K562 (cell line): ENCODE results near the gene NTRK1. TPM values are rescaled to one million over a fixed set of nuclear protein-coding genes. Genes with fewer than 3 reads are reported as not detected.
A peak's percentile ranks its signal among the peaks of the same experiment; 100 is the strongest.

Experiments used
- ATF2 ChIP-seq: sonication (generic); formaldehyde crosslinking; IDR thresholded peaks from 2 replicates; pipeline ENCODE4 v1.8.1; 2022; ENCODE audit warnings: missing genetic modification reagents
- CBFB ChIP-seq: sonication (generic); formaldehyde crosslinking; IDR thresholded peaks from 2 replicates; pipeline ENCODE4 v1.4.0; 2020; ENCODE audit warnings: mild to moderate bottlenecking, missing genetic modification reagents
- CBX3 ChIP-seq, 2 experiments: IDR thresholded peaks; 1 replicate in 1 of 2; 2 replicates in 1 of 2; pipeline ENCODE4 v1.6.1; 2012; ENCODE audit warnings: inconsistent platforms in 2 of 2, low read length in 2 of 2, borderline replicate concordance in 1 of 2, control low read depth in 1 of 2
- MAX ChIP-seq: sonication (generic); formaldehyde crosslinking; IDR thresholded peaks from 2 replicates; pipeline ENCODE4 v1.9.0; 2022; ENCODE audit warnings: mild to moderate bottlenecking, missing genetic modification reagents
- MNT ChIP-seq, 2 experiments: fragments of 450-650 bp; conservative IDR thresholded peaks; 2 replicates each; pipeline ENCODE4 v1.6.1; 2017; ENCODE audit warnings: mild to moderate bottlenecking in 2 of 2, moderate library complexity in 2 of 2
- PBX2 ChIP-seq, 2 experiments: IDR thresholded peaks in 1 of 2; conservative IDR thresholded peaks in 1 of 2; 2 replicates each; pipeline ENCODE4 v1.6.1; 2016; ENCODE audit warnings: low read depth in 2 of 2, mild to moderate bottlenecking in 1 of 2, missing compliant biosample characterization in 1 of 2, missing genetic modification characterization in 1 of 2, moderate library complexity in 1 of 2
- SETDB1 ChIP-seq: IDR thresholded peaks from one replicate; pipeline ENCODE4 v1.6.1; 2012; ENCODE audit warnings: low read length, control low read depth, inconsistent platforms
- TCFL5 ChIP-seq: fragments of 250-450 bp; sonication (Bioruptor Pico); conservative IDR thresholded peaks from 2 replicates; pipeline ENCODE4 v1.6.1; 2021; ENCODE audit warnings: mild to moderate bottlenecking, moderate library complexity, matching md5 sums
- ZNF407 ChIP-seq: fragments of 450-650 bp; IDR thresholded peaks from 2 replicates; pipeline ENCODE4 v1.6.1; 2016; ENCODE audit warnings: low read depth
- polyA plus RNA-seq, 8 experiments: library from polyadenylated mRNA; depleted of rRNA in 4 of 8; stranded (reverse) in 5 of 8; unstranded in 3 of 8; fragments of >200 nt; fragmentation: Nextera tagmentation in 2 of 8; fragmentation: Illumina TruSeq in 1 of 8; extraction: Ambion mirVana in 2 of 8; extraction: Trizol in 1 of 8; gene quantifications; 2 replicates each; pipeline versions ENCODE4 v1.2.1 to v1.2.3, GENCODE V29; 2011 to 2014; ENCODE audit warnings: inconsistent platforms in 1 of 8, missing spikeins in 1 of 8
- total RNA-seq, 7 experiments: library from RNA; depleted of rRNA in 6 of 7; stranded (reverse); fragments of >200 nt in 6 of 7; fragmentation: Illumina TruSeq in 2 of 7; extraction: Trizol in 2 of 7; gene quantifications; 2 replicates each; pipeline versions ENCODE4 v1.2.1 to v1.2.3, GENCODE V29; 2011 to 2021; ENCODE audit warnings: low replicate concordance in 1 of 7

Gene NTRK1
- total and polyA plus RNA-seq, 9 of the 15 experiments (the other 6 are each of a cell fraction or from before 2014, with no cell fraction given), result 0.46 to 30.0 (median 7.9) TPM

GRCh38 chr1:156926175-156926574, 65.5 kb downstream of the NTRK1 start (continued):
- TF ChIP-seq CBX3 (IDR thresholded peaks at IDR 0.05; ENCODE audit: borderline replicate concordance in 1 of 2, low read length in 2 of 2) (peak in 1 of 2 experiments; percentile 47; a peak in 1 of 3 replicates), ZNF407 (no peak), MNT (conservative IDR thresholded peaks at IDR 0.05) (0 out of 4 replicates have a peak, but pooled peaks of 1 of the 2 experiments have one; percentile 31), CBFB (CRISPR knock-in tag) (peak; percentile 80; the same call in 1 of the 2 replicates), MAX (peak; percentile 53), SETDB1 (no peak), ATF2 (CRISPR knock-in tag) (no peak), PBX2 (CRISPR knock-in tag; IDR thresholded peaks at IDR 0.05; ENCODE audit: low read depth) (no peak), PBX2 (tag; conservative IDR thresholded peaks at IDR 0.05; ENCODE audit: low read depth) (no peak), TCFL5 (CRISPR knock-in tag) (no peak)
- TF ChIP-seq, all 486 proteins: peak for 12
